LNCAP (cell line): ENCODE results near the gene MYCBP.

Experiments
- TF ChIP-seq, protein P1 (sequence below): fragments of 450-650 bp; IDR thresholded peaks from 2 replicates; pipeline ENCODE4 v1.5.1; 2017; ENCODE audit warnings: mild to moderate bottlenecking

MYCBP gene

DNA sequence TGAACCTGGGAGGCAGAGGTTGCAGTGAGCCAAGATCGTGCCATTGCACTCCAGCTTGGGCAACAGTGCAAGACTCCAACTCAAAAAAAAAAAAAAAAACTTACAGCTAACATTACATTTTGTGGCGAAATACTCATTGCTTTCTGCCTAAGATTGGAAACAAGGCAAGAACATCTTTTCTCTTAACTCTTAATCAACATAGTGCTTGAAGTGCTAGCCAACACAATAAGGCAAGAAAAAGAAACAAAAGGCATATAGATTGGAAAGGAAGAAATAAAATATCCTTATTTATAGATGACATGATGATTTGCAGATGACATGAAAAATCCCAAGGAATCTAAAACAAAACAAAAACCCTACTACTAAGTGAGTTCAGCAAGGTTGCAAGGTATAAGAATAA is 32.8 kb upstream of the MYCBP start:
- TF ChIP-seq, protein P1, sequence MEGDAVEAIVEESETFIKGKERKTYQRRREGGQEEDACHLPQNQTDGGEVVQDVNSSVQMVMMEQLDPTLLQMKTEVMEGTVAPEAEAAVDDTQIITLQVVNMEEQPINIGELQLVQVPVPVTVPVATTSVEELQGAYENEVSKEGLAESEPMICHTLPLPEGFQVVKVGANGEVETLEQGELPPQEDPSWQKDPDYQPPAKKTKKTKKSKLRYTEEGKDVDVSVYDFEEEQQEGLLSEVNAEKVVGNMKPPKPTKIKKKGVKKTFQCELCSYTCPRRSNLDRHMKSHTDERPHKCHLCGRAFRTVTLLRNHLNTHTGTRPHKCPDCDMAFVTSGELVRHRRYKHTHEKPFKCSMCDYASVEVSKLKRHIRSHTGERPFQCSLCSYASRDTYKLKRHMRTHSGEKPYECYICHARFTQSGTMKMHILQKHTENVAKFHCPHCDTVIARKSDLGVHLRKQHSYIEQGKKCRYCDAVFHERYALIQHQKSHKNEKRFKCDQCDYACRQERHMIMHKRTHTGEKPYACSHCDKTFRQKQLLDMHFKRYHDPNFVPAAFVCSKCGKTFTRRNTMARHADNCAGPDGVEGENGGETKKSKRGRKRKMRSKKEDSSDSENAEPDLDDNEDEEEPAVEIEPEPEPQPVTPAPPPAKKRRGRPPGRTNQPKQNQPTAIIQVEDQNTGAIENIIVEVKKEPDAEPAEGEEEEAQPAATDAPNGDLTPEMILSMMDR = no peak

DNA sequence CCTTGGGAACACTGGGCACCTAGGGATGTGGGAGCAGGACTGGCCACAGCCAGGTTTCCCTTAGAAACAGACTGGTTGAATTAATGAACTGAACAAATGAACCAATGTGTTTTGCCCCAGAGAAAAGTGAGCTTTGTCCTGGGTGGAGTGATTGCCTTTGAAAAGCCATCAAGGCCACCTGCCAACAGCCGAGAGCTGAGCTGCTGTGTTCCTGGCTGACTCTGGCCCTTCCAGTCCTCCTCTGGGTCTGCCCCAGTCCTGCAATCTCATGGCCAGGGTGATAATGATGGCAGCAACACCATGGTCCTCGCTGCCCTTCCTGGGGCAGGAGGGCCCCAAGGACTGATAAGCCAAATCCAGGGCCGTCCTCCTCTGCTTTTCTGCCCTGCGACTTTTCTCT is 26.4 kb upstream of the MYCBP start:
- TF ChIP-seq, protein P1 = no peak

GRCh38 chr1:38898653-38899230 is 25.6 kb upstream of the MYCBP start:
- TF ChIP-seq, protein P1 = no peak

DNA sequence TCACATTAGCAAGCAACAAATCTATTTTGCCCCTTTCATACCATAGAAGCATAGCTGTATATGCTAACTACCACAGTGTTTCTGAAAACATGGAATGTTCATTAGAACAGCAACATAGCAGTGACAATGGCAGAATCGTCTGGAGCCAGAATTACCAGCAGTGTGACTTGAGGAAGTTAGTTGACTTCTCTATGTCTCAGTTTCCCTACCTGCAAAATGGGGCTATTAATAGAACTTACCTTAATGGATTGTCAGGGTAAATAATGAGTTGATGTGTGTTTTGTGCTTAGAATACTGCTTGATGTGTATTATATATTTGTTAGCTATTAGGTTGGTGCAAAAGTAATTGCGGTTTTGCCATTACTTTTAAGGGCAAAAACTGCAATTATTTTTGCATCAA is 23.0 kb upstream of the MYCBP start:
- TF ChIP-seq, protein P1 = no peak

GRCh38 chr1:38892976-38893375 is 19.8 kb upstream of the MYCBP start:
- TF ChIP-seq, protein P1 = no peak

DNA sequence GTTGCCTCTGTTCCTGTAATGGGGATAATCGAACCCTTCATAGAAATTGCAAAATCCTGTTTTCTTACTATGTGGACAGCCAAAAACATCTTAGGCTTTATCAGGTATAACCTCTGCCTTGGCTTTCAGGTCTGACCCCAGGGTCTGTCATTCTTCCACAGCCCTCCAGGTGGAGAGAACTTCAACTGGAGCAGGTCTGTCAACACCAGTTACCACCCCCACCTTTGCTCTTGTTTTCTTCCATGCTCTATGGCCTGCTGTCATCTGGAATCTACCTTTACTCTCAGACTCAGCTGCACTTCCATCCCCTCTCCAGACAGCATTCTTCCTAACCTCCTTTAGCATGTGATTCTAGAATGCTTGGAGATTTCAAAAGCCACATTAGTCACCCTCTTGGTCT is 18.6 kb upstream of the MYCBP start:
- TF ChIP-seq, protein P1 = no peak

- TF ChIP-seq, protein P1 = no peak
Observed at GRCh38 chr1:38889589-38889988, 16.4 kb upstream of the MYCBP start.
